ENCODE data around the gene AP4E1.
"Not testable (repeated sequence)": the region's sequence is repeated elsewhere in the genome, so short reads cannot be mapped to it uniquely, and the experiment has no call there.

Gene AP4E1

GRCh38 chr15:50950745-50951144 is 42.3 kb downstream of the AP4E1 start:
- DNase-seq (ENCODE audit: low spot score) = not testable (repeated sequence)

DNA sequence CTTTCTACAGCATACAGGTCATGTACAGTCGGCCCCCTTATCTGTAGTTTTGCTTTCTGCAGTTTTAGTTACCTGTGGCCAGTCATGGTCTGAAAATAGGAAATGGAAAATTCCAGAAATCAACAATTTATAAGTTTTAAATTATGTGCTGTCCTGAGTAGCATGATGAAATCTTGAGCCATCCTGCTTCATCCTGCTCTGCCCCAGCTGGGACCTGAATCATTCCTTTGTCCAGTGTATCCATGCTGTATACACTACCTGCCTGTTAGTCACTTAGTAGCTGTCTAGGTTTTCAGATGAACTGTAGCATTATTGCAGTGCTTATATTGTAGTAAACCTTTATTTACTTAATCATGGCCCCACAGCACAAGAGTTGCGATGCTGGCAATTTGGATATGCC is 44.8 kb downstream of the AP4E1 start:
- no peak for DNase-seq (ENCODE audit: low spot score)

DNA sequence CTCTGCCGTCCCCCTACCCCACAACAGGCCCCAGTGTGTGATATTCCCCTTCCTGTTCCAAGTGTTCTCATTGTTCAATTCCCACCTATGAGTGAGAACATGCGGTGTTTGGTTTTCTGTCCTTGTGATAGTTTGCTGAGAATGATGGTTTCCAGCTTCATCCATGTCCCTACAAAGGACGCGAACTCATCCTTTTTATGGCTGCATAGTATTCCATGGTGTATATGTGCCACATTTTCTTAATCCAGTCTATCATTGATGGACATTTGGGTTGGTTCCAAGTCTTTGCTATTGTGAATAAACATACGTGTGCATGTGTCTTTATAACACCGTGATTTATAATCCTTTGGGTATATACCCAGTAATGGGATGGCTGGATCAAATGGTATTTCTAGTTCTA is 46.4 kb downstream of the AP4E1 start:
- not testable (repeated sequence) for DNase-seq (ENCODE audit: low spot score)

DNA sequence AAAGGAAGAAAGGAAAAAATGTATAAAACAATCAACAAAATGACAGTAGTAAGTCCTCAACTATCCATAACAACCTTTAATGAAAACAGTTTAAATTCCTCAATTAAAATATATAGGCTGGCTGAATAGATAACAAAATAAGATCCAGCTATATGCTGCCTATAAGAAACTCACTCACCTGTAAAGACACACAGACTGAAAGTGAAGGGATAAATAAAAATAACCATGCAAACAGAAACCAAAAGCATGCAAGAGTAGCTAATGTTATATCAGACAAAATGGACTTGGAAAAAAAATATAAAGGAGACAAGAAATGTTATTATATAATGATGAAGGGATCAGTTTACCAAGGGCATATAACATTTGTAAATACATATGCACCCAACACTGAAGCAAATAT is 51.2 kb downstream of the AP4E1 start:
- no peak for DNase-seq (ENCODE audit: low spot score)

DNA sequence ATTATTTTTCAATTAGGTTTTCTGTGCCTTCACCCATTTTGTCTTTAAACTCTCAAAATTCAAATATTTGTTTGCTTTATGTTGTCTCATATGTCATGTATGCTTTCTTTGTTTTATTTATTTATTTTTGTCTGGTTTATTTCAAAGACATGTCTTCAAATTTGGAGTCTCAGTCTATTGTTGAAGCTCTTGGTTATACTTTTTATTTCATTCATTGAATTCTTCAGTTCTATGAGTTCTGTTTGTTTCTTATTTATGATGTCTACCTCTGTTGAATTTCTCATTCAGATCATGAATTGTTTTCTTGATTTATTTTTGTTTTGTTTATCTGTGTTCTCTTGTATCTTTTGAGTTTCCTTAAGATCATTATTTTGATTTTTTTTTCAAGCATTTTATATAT is 55.6 kb downstream of the AP4E1 start:
- no peak for DNase-seq (ENCODE audit: low spot score)

DNA sequence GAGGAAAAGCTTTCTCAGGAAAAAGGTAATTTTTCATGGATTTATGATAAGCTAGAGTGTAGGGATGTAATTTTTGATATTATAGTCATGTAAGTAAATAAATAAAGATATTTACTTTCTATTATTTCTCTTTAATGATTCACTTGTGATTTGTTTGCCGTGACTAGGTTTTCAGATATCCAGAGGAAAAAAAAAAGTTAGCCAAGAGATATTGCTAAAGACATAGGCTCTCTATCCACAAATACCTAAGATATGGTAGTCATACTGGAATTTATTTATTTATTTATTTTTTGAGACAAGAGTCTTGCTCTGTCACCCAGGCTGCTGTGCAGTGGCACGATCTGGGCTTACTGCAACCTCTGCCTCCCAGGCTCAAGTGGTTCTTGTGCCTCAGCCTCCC is 59.9 kb downstream of the AP4E1 start:
- no peak for DNase-seq (ENCODE audit: low spot score)

- no peak for DNase-seq (ENCODE audit: low spot score)
These were observed 62.0 kb downstream of the AP4E1 start for GRCh38 chr15:50970524-50970923.

DNA sequence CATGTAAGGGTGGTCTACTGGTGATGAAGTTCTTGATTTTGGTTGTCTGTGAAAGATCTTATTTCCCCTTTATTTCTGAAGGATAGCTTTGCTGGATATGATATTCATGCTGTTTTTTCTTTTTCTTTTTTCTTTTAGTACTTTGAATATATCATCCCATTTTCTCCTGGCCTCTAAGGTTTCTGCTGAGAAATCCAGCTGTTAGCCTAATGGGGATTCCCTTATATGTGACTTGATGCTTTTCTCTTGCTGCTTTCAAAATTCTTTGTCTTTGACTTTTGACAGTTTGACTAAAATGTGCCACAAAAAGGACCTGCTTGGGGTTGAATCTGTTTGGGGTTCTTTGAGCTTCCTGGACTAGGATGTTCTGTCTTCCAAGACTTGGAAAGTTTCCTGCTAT is 62.6 kb downstream of the AP4E1 start:
- no peak for DNase-seq (ENCODE audit: low spot score)

DNA sequence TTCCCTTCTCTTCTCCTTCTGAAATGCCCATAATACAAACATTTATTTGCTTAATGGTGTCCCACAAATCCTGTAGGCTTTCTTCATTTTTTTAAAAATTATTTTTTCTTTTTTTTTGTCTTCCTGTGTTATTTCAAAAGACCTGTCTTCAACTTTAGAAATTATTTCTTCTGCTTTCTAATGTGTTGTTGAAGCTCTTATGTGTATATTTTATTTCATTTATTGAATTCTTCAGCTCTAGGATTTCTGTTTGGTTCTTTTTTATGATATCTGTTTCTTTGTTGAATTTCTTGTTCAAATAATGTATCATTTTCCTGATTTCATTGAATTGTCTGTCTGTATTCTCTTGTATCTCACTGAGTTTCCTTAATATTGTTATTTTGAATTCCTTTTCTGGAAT is 63.1 kb downstream of the AP4E1 start:
- no peak for DNase-seq (ENCODE audit: low spot score)

GRCh38 chr15:50973605-50974004 is 65.1 kb downstream of the AP4E1 start:
- no peak for DNase-seq (ENCODE audit: low spot score)

GRCh38 chr15:50977162-50977561 is 68.7 kb downstream of the AP4E1 start:
- no peak for DNase-seq (ENCODE audit: low spot score)

DNA sequence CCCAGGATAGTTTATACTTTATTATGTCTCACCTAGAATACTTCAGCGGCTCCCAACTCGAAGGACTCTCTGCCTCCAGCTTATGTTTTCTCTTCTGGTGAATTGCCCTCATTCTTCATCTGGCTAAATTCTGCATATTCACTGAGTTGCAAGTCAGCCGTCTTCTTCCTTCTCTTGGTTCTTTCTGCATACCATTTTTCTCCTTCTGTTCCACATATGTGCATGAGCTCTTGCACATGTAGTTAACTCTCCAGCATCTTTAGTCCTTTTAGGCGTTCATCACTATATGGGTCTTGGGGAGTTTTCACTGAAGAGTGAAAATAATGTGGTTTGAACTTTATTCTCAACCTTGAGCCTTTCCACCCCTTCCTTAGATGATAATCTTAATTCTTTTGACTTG is 70.1 kb downstream of the AP4E1 start:
- no peak for DNase-seq (ENCODE audit: low spot score)

DNA sequence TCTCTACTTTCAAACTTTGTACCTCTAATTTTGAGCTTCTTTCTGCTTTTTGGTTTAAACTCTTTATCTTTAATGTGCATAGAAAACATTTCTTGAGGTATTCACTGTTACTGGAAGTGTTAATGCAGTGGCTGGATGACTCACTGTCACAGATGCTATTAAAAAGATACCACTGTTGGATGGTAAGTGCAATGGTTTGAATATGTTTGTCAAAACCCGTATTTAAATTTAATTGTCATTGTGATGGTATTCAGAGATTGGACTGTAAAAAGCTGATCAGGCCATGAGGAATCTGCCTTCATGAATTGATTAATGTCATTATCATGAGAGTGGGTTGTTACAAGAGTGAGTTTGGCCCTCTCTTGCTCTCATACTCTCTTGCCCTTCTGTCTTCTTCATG is 70.6 kb downstream of the AP4E1 start:
- peak; percentile 19 for DNase-seq (ENCODE audit: low spot score)

DNA sequence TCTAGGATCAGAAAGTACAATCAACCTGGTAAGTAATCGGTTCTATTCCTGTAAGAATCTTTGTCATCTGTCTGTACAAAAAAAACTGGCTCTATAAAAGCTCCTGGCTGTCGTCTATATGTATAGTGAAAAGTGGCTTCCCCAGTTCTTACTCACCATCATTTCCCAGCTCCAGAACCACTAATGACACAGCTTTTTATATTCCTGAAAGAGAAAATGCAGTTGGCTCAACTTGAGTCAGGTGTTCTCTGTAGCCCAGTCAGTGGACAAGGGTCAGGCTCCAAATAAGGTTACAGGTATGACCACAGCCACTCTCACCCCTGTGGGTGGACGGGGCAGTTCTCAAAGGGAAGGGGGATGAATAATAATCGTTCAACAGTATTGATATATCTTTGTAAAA is 85.1 kb downstream of the AP4E1 start:
- DNase-seq (ENCODE audit: low spot score) = no peak

DNA sequence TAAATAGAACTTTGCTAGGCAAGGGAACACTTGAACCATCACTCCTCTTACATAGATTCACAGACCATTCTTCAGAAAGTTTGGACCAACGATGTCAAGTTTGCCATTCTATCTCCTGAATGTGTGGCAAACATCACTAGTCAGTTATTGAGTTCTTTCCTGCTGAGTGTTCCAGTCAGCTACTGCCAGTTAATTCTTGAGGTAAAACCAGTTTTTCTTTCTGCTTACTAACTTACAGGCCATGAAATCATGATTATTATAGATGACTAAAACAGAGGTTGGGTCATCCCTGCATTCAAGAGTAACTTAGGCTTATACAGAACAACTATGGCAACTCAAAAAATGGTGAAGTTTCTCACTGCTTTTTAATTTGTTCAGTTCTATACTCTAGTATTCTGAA is 88.2 kb downstream of the AP4E1 start:
- DNase-seq (ENCODE audit: low spot score) = peak; percentile 39

GRCh38 chr15:50997371-50998051 is 89.0 kb downstream of the AP4E1 start:
- no peak for DNase-seq (ENCODE audit: low spot score)

DNA sequence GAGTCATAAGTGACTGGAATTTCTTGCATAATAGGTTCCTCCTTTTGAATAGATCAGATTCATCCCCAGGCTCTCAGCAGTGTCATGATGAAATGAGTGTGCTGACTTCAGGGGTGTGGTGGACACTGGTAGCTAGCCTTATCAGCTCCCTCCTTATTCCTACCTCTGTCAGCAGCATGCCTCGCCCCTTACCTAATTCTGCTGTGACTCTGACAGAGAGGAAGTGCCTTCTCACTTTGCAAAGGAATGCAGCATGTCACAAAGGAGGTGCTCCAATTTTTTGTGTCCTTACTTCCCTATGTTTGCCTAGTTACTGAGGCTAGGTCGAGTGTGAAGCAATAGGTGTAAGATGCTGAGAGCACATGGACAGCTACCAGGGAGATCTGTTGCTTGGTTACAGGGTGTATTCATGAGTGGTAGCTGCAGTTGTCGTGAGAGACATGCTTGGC is 95.6 kb downstream of the AP4E1 start:
- DNase-seq (ENCODE audit: low spot score) = peak; percentile 36

GRCh38 chr15:51006336-51006985 is 98.0 kb downstream of the AP4E1 start:
- DNase-seq (ENCODE audit: low spot score) = no peak

DNA sequence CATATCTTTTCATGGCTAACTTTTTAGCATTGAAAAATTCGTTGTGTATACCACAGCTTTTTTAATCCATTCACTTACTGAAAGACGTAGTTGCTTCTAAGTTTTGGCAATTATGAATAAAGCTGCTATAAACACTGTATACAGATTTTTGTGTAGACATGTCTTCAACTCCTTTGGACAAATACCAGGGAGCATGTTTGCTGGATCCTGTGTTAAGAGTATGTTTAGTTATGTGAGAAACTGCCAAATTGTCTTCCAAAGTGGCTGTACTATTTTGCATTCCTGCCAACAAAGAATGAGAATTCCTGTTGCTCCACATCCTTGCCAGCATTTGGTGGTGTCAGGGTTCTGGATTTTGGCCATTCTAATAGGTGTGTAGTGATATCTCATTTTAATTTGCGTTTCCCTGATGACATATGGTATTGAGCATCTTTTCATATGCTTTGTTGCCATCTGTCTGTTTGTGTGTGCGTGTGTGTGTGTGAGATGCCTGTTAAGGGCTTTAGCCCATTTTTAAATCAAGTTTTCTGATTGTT is 98.7 kb downstream of the AP4E1 start:
- DNase-seq (ENCODE audit: low spot score) = no peak

DNA sequence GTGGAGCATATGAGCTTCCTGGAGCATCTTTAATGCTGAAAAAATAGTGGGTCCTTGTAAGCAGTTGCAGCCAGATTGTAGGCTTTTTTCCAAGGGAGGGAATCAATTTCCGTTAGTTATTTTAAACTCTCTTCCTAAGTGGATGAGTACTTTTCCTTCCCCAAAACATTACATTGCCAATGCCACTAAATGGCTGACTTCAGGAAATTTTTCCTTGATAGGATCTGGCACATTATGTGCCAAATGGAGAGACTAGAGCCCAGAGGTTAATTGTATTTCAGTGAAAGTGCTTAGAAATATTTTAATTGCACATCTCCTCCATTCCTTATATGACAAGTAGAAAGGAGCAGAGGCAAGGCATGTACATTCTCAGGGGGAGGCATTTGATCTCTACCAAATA is 102.7 kb downstream of the AP4E1 start:
- DNase-seq (ENCODE audit: low spot score) = no peak

- no peak for DNase-seq (ENCODE audit: low spot score)
These were observed 108.1 kb downstream of the AP4E1 start for GRCh38 chr15:51016615-51017014.

DNA sequence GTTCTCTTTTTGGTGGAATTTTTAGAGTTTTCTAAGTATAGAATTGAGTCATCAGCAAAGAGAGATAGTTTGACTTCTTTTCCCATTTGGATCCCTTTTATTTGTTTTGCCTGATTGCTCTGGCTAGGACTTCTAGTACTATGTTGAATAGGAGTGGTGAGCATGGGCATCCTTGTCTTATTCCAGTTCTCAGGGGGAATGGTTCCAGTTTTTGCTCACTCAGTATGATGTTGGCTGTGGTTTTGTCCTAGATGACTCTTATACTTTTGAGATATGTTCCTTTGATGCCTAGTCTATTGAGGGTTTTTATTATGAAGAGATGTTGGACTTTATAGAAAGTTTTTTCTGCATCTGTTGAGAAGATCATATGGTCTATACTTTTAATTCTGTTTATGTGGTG is 113.7 kb downstream of the AP4E1 start:
- DNase-seq (ENCODE audit: low spot score) = no peak

GRCh38 chr15:51023499-51023898 is 115.0 kb downstream of the AP4E1 start:
- no peak for DNase-seq (ENCODE audit: low spot score)

All from GM03348 (cell line).